ENCODE results near the gene GALNT1. TPM values are rescaled to one million over a fixed set of nuclear protein-coding genes. Genes with fewer than 3 reads are reported as not detected.

The GALNT1 gene
- polyA plus RNA-seq, 1 donor (not counting 4 experiments of a cell fraction or from before 2014, with no cell fraction given): 69.4 TPM

DNA sequence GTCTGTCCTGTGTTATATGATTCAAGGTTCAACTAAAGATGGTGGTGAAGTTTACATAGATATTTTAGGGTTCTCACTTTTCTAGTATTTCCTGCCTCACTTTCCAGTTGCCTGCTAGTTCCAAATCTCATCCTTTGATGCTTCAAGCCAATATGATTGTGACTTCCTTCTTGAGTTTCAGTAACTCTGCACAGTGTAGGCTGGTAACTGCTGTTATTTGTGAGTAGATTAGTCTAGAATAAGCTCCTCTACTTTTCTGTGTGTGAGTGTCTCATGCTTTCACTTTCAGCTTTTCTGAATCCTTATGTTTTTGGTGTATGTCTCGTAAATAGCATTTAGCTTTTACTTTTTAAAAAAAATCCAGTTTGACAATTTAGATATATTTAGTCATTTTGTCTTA lies 42.6 kb downstream of the GALNT1 start:
- H3K9me1 ChIP-seq (ENCODE audit: control insufficient read depth, extremely low read depth, insufficient read depth, low read length): no peaks in the 10 kb centered on the region
- peaks cover 23% of the 10 kb centered on the region for H3K79me2 ChIP-seq (ENCODE audit: control insufficient read depth, insufficient read depth, low read length)
- H3K4me3 ChIP-seq (ENCODE audit: control insufficient read depth in 2 of 3, extremely low read depth in 1 of 3, insufficient read depth in 2 of 3, low read depth in 1 of 3, low read length in 3 of 3): no peak overlapping the region
- no peaks in the 10 kb centered on the region for H3K36me3 ChIP-seq (ENCODE audit: control insufficient read depth in 2 of 2, extremely low read depth in 1 of 2, insufficient read depth in 2 of 2, low read length in 2 of 2)
- H4K20me1 ChIP-seq (ENCODE audit: control insufficient read depth, extremely low read depth, insufficient read depth, low read length): no peaks in the 10 kb centered on the region
- H3K4me1 ChIP-seq (ENCODE audit: control insufficient read depth, extremely low read depth, insufficient read depth, low read length): no peaks in the 10 kb centered on the region
- H3K9ac ChIP-seq (ENCODE audit: control insufficient read depth, extremely low read depth, insufficient read depth, low read length): no peak overlapping the region
- no peak for DNase-seq (ENCODE audit: low read depth, low spot score)
- H3K27me3 ChIP-seq (ENCODE audit: control insufficient read depth, extremely low read depth, insufficient read depth, low read length): no peaks in the 10 kb centered on the region
- peaks cover 2% of the 10 kb centered on the region for H3K9me3 ChIP-seq (ENCODE audit: control insufficient read depth, low read depth, low read length)
- TF ChIP-seq EZH2 (IDR thresholded peaks at IDR 0.05; ENCODE audit: low read length): no peak
- TF ChIP-seq, protein P1, sequence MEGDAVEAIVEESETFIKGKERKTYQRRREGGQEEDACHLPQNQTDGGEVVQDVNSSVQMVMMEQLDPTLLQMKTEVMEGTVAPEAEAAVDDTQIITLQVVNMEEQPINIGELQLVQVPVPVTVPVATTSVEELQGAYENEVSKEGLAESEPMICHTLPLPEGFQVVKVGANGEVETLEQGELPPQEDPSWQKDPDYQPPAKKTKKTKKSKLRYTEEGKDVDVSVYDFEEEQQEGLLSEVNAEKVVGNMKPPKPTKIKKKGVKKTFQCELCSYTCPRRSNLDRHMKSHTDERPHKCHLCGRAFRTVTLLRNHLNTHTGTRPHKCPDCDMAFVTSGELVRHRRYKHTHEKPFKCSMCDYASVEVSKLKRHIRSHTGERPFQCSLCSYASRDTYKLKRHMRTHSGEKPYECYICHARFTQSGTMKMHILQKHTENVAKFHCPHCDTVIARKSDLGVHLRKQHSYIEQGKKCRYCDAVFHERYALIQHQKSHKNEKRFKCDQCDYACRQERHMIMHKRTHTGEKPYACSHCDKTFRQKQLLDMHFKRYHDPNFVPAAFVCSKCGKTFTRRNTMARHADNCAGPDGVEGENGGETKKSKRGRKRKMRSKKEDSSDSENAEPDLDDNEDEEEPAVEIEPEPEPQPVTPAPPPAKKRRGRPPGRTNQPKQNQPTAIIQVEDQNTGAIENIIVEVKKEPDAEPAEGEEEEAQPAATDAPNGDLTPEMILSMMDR (optimal IDR thresholded peaks at IDR 0.05 in 1 of 3, IDR thresholded peaks at IDR 0.05 in 1 of 3, conservative IDR thresholded peaks at IDR 0.05 in 1 of 3; ENCODE audit: extremely low read depth in 1 of 3, insufficient read depth in 2 of 3, low read length in 3 of 3): no peak
- H3K27ac ChIP-seq (ENCODE audit: control insufficient read depth, insufficient read depth, low read length): no peak overlapping the region
- H2AFZ ChIP-seq (ENCODE audit: control insufficient read depth, low read length): no peak overlapping the region
- no peak for FAIRE-seq
- dilution Hi-C loops (cut with MboI; ENCODE audit: extremely low pct_ligation_motif_present, low sequenced_read_pairs): no loop called here
- H3K4me2 ChIP-seq (ENCODE audit: control insufficient read depth, extremely low read depth, insufficient read depth, low read depth, low read length): no peak overlapping the region

DNA sequence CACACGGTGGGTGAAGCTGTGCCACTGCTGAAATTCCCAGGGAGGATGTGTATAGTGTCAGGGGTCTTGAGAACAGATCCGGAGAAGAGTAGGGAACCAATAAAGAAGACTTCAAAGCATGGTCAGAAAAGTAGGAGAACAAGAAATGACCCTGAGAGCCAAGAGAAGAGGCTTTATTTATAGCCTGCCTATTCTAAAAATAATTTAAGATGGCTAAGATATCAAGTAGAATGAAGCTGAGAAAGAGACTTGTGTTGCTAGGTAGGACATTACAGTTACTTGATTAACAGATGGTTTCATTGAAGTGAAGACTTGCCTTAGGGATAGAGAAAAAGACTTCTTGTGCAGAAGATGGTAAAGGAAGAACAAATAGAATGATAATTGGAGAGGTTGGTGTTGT lies 43.7 kb downstream of the GALNT1 start:
- H3K4me2 ChIP-seq (ENCODE audit: control insufficient read depth, extremely low read depth, insufficient read depth, low read depth, low read length): no peak overlapping the region
- H3K27ac ChIP-seq (ENCODE audit: control insufficient read depth, insufficient read depth, low read length): no peak overlapping the region
- no peak for TF ChIP-seq EZH2 (IDR thresholded peaks at IDR 0.05; ENCODE audit: low read length)
- no peak overlapping the region for H2AFZ ChIP-seq (ENCODE audit: control insufficient read depth, low read length)
- H3K9ac ChIP-seq (ENCODE audit: control insufficient read depth, extremely low read depth, insufficient read depth, low read length): no peak overlapping the region
- H3K4me3 ChIP-seq (ENCODE audit: control insufficient read depth in 2 of 3, extremely low read depth in 1 of 3, insufficient read depth in 2 of 3, low read depth in 1 of 3, low read length in 3 of 3): no peak overlapping the region
- no peaks in the 10 kb centered on the region for H3K4me1 ChIP-seq (ENCODE audit: control insufficient read depth, extremely low read depth, insufficient read depth, low read length)
- dilution Hi-C loops (cut with MboI; ENCODE audit: extremely low pct_ligation_motif_present, low sequenced_read_pairs): no loop called here
- H3K27me3 ChIP-seq (ENCODE audit: control insufficient read depth, extremely low read depth, insufficient read depth, low read length): no peaks in the 10 kb centered on the region
- peaks cover 2% of the 10 kb centered on the region for H3K9me3 ChIP-seq (ENCODE audit: control insufficient read depth, low read depth, low read length)
- no peak for FAIRE-seq
- H4K20me1 ChIP-seq (ENCODE audit: control insufficient read depth, extremely low read depth, insufficient read depth, low read length): no peaks in the 10 kb centered on the region
- H3K36me3 ChIP-seq (ENCODE audit: control insufficient read depth in 2 of 2, extremely low read depth in 1 of 2, insufficient read depth in 2 of 2, low read length in 2 of 2): no peaks in the 10 kb centered on the region
- H3K9me1 ChIP-seq (ENCODE audit: control insufficient read depth, extremely low read depth, insufficient read depth, low read length): no peaks in the 10 kb centered on the region
- DNase-seq (ENCODE audit: low read depth, low spot score): no peak
- H3K79me2 ChIP-seq (ENCODE audit: control insufficient read depth, insufficient read depth, low read length): peaks cover 19% of the 10 kb centered on the region

DNA sequence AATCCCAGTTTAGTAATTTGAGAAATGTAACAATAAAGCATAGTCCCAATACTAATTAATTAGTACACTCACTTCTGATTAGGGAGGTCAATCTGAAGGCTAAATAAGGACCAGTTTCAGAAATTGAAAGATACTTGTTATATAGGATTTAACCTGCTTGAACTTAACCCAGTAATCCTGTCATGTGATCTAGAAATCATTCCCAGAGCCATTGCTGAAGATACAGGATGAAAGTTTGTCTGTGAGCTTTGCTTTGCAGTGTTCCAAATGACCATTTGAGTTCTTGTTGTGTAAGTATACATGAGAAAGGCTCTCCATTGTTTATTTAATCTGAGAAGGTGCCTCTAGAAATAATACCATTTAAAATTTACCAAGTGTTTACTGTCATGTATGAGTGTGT lies 52.2 kb downstream of the GALNT1 start:
- no peak for TF ChIP-seq EZH2 (IDR thresholded peaks at IDR 0.05; ENCODE audit: low read length)
- TF ChIP-seq, protein P1 (optimal IDR thresholded peaks at IDR 0.05 in 1 of 3, IDR thresholded peaks at IDR 0.05 in 1 of 3, conservative IDR thresholded peaks at IDR 0.05 in 1 of 3; ENCODE audit: extremely low read depth in 1 of 3, insufficient read depth in 2 of 3, low read length in 3 of 3): no peak
- H3K9ac ChIP-seq (ENCODE audit: control insufficient read depth, extremely low read depth, insufficient read depth, low read length): no peak overlapping the region
- no peak for FAIRE-seq
- H3K36me3 ChIP-seq (ENCODE audit: control insufficient read depth in 2 of 2, extremely low read depth in 1 of 2, insufficient read depth in 2 of 2, low read length in 2 of 2): no peaks in the 10 kb centered on the region
- H3K4me3 ChIP-seq (ENCODE audit: control insufficient read depth in 2 of 3, extremely low read depth in 1 of 3, insufficient read depth in 2 of 3, low read depth in 1 of 3, low read length in 3 of 3): no peak overlapping the region
- no peaks in the 10 kb centered on the region for H4K20me1 ChIP-seq (ENCODE audit: control insufficient read depth, extremely low read depth, insufficient read depth, low read length)
- no peaks in the 10 kb centered on the region for H3K9me3 ChIP-seq (ENCODE audit: control insufficient read depth, low read depth, low read length)
- no peak overlapping the region for H3K27ac ChIP-seq (ENCODE audit: control insufficient read depth, insufficient read depth, low read length)
- no peak overlapping the region for H3K4me2 ChIP-seq (ENCODE audit: control insufficient read depth, extremely low read depth, insufficient read depth, low read depth, low read length)
- no peaks in the 10 kb centered on the region for H3K27me3 ChIP-seq (ENCODE audit: control insufficient read depth, extremely low read depth, insufficient read depth, low read length)
- no peaks in the 10 kb centered on the region for H3K9me1 ChIP-seq (ENCODE audit: control insufficient read depth, extremely low read depth, insufficient read depth, low read length)
- no peak overlapping the region for H2AFZ ChIP-seq (ENCODE audit: control insufficient read depth, low read length)
- DNase-seq (ENCODE audit: low read depth, low spot score): no peak
- dilution Hi-C loops (cut with MboI; ENCODE audit: extremely low pct_ligation_motif_present, low sequenced_read_pairs): no loop called here
- H3K79me2 ChIP-seq (ENCODE audit: control insufficient read depth, insufficient read depth, low read length): no peaks in the 10 kb centered on the region
- H3K4me1 ChIP-seq (ENCODE audit: control insufficient read depth, extremely low read depth, insufficient read depth, low read length): peaks cover 6% of the 10 kb centered on the region

Measured in keratinocyte (primary cell).